Common myeloid progenitor, CD34-positive (primary cell): ENCODE measurements around the gene KLHL13.

Experiments used
- CTCF ChIA-PET: fragments of 350-600 bp; sonication (Branson Sonifier 250); formaldehyde crosslinking; loops from one replicate; lab custom pipeline; 2021; ENCODE audit warnings: antibody characterized with exemption; lab: Charles Lee
- POLR2A ChIA-PET: fragments of 350-600 bp; sonication (Branson Sonifier 250); formaldehyde crosslinking; loops from one replicate; lab custom pipeline; 2021; ENCODE audit warnings: antibody characterized with exemption; lab: Charles Lee
- DNase-seq, 3 donors: peaks; one replicate each; pipeline versions ENCODE4 v3.0.0 to v3.0.0-alpha.2; 2013
- H3K27ac ChIP-seq, 2 experiments: 1 replicate in 1 of 2; 2 replicates in 1 of 2; pipeline ENCODE4 v1.7.0; 2013; ENCODE audit warnings: inconsistent platforms in 2 of 2, low read length in 2 of 2, mild to moderate bottlenecking in 2 of 2, low read depth in 1 of 2, moderate library complexity in 1 of 2; ENCODE audit not compliant: severe bottlenecking in 2 of 2, insufficient read depth in 1 of 2, poor library complexity in 1 of 2
- H3K27me3 ChIP-seq, 5 experiments: replicated peaks in 2 of 5; 1 replicate in 3 of 5; 2 replicates in 2 of 5; pipeline versions ENCODE4 v1.6.1 to v1.7.0; 2013; ENCODE audit warnings: low read length in 4 of 5, mild to moderate bottlenecking in 2 of 5, moderate library complexity in 2 of 5, inconsistent platforms in 1 of 5; ENCODE audit not compliant: insufficient read depth in 5 of 5, control insufficient read depth in 4 of 5
- H3K36me3 ChIP-seq, 4 experiments: 1 replicate in 2 of 4; 2 replicates in 2 of 4; pipeline versions ENCODE4 v1.6.1 to v1.7.0; 2013; ENCODE audit warnings: low read length in 3 of 4, control low read depth in 1 of 4, mild to moderate bottlenecking in 1 of 4; ENCODE audit not compliant: control insufficient read depth in 4 of 4, insufficient read depth in 4 of 4
- H3K4me1 ChIP-seq, 4 experiments: 1 replicate in 3 of 4; 2 replicates in 1 of 4; pipeline versions ENCODE4 v1.6.1 to v1.7.1; 2013; ENCODE audit warnings: low read length in 3 of 4, mild to moderate bottlenecking in 3 of 4, control low read depth in 1 of 4, inconsistent platforms in 1 of 4, moderate library complexity in 1 of 4; ENCODE audit not compliant: control insufficient read depth in 4 of 4, insufficient read depth in 4 of 4; ENCODE audit errors: control extremely low read depth in 1 of 4
- H3K4me3 ChIP-seq, 7 experiments: 1 replicate in 4 of 7; 2 replicates in 3 of 7; pipeline versions ENCODE4 v1.5.1 to v1.7.0; 2013; ENCODE audit warnings: mild to moderate bottlenecking in 7 of 7, low read length in 6 of 7, moderate library complexity in 6 of 7, inconsistent platforms in 2 of 7, low read depth in 2 of 7, control low read depth in 1 of 7; ENCODE audit not compliant: insufficient read depth in 4 of 7, control insufficient read depth in 1 of 7; ENCODE audit errors: extremely low read depth in 1 of 7
- H3K9me3 ChIP-seq, 5 experiments: 1 replicate in 4 of 5; 2 replicates in 1 of 5; pipeline versions ENCODE4 v1.6.1 to v1.7.1; 2013; ENCODE audit warnings: low read length in 4 of 5, mild to moderate bottlenecking in 2 of 5, inconsistent platforms in 1 of 5, low read depth in 1 of 5, moderate library complexity in 1 of 5; ENCODE audit not compliant: control insufficient read depth in 4 of 5, insufficient read depth in 2 of 5; ENCODE audit errors: control extremely low read depth in 1 of 5
- WGBS: methylation state at CpG from one replicate; pipeline ENCODE4 v1.1.5; 2013; ENCODE audit not compliant: insufficient coverage; 5-methylcytosine and 5-hydroxymethylcytosine counted together

The KLHL13 gene

GRCh38 chrX:117978402-117978801, 138.2 kb downstream of the KLHL13 start:
- Histone ChIP-seq H3K27me3 (no peaks in the 10 kb centered on the region), H3K27ac (no peak overlapping the region), H3K9me3 (no peaks in the 10 kb centered on the region), H3K4me3 (no peak overlapping the region), H3K36me3 (no peaks in the 10 kb centered on the region), H3K4me1 (no peaks in the 10 kb centered on the region)
- CTCF ChIA-PET: no interaction called here
- DNase-seq: no peak
- POLR2A ChIA-PET: no interaction called here
- no CpG with 5 or more reads among the region's 1 CpG for WGBS

GRCh38 chrX:117977526-117977925, 139.1 kb downstream of the KLHL13 start:
- WGBS: no CpG with 5 or more reads among the region's 1 CpG
- no peak overlapping the region for H3K27ac ChIP-seq
- no peak overlapping the region for H3K4me3 ChIP-seq
- H3K9me3 ChIP-seq: no peaks in the 10 kb centered on the region
- no peaks in the 10 kb centered on the region for H3K4me1 ChIP-seq
- ChIA-PET CTCF (no interaction called here), POLR2A (no interaction called here)
- H3K27me3 ChIP-seq: no peaks in the 10 kb centered on the region
- DNase-seq: no peak
- no peaks in the 10 kb centered on the region for H3K36me3 ChIP-seq

GRCh38 chrX:117973110-117973807, 143.4 kb downstream of the KLHL13 start:
- DNase-seq: no peak
- Histone ChIP-seq H3K9me3 (no peaks in the 10 kb centered on the region), H3K4me3 (no peak overlapping the region), H3K36me3 (no peaks in the 10 kb centered on the region), H3K4me1 (no peaks in the 10 kb centered on the region), H3K27me3 (peaks cover 0 to 2% (median 0%) of the 10 kb centered on the region in 5 experiments), H3K27ac (no peak overlapping the region)
- ChIA-PET POLR2A (no interaction called here), CTCF (no interaction called here)
- WGBS: 61% methylated on average over 2 of the region's 4 CpGs

- H3K4me3 ChIP-seq: no peak overlapping the region
- H3K9me3 ChIP-seq: no peaks in the 10 kb centered on the region
- ChIA-PET CTCF (no interaction called here), POLR2A (no interaction called here)
- 69% methylated on average over 4 of the region's 7 CpGs for WGBS
- no peaks in the 10 kb centered on the region for H3K4me1 ChIP-seq
- H3K27me3 ChIP-seq: peaks cover 0 to 2% (median 0%) of the 10 kb centered on the region in 5 experiments
- no peak for DNase-seq
- H3K27ac ChIP-seq: no peak overlapping the region
- no peaks in the 10 kb centered on the region for H3K36me3 ChIP-seq
Measured at GRCh38 chrX:117972711-117973109, 143.9 kb downstream of the KLHL13 start.

- no peaks in the 10 kb centered on the region for H3K9me3 ChIP-seq
- WGBS: no CpG with 5 or more reads among the region's 2 CpGs
- POLR2A ChIA-PET: no interaction called here
Measured at GRCh38 chrX:117969782-117970181, 146.8 kb downstream of the KLHL13 start.

GRCh38 chrX:117969328-117969727, 147.3 kb downstream of the KLHL13 start:
- Histone ChIP-seq H3K27me3 (peaks cover 0 to 2% (median 0%) of the 10 kb centered on the region in 5 experiments), H3K27ac (no peak overlapping the region), H3K9me3 (no peaks in the 10 kb centered on the region), H3K4me3 (no peak overlapping the region), H3K4me1 (no peaks in the 10 kb centered on the region), H3K36me3 (no peaks in the 10 kb centered on the region)
- POLR2A ChIA-PET: no interaction called here
- no peak for DNase-seq
- CTCF ChIA-PET: no interaction called here

More at GRCh38 chrX:117969782-117970181, 146.8 kb downstream of the KLHL13 start:
- Histone ChIP-seq H3K4me3 (no peak overlapping the region), H3K36me3 (no peaks in the 10 kb centered on the region), H3K27ac (no peak overlapping the region), H3K27me3 (peaks cover 0 to 2% (median 0%) of the 10 kb centered on the region in 5 experiments), H3K4me1 (no peaks in the 10 kb centered on the region)
- no peak for DNase-seq
- CTCF ChIA-PET: no interaction called here

GRCh38 chrX:117959045-117959444, 157.6 kb downstream of the KLHL13 start:
- Histone ChIP-seq H3K4me1 (no peaks in the 10 kb centered on the region), H3K9me3 (no peaks in the 10 kb centered on the region), H3K27ac (no peak overlapping the region), H3K27me3 (no peaks in the 10 kb centered on the region), H3K4me3 (no peak overlapping the region), H3K36me3 (no peaks in the 10 kb centered on the region)
- POLR2A ChIA-PET: no interaction called here
- CTCF ChIA-PET: no interaction called here
- no peak for DNase-seq
- 80% methylated on average over 1 of the region's 4 CpGs for WGBS
